ENCODE results near the gene CENPW. TPM values are rescaled to one million over a fixed set of nuclear protein-coding genes. Genes with fewer than 3 reads are reported as not detected.

Gene CENPW
- total RNA-seq, 2 donors from 2014 or later: 1.2 to 2.0 TPM

- H3K27me3 Mint-ChIP-seq: no peaks in the 10 kb centered on the region
- no peaks in the 10 kb centered on the region for H3K9me3 ChIP-seq (ENCODE audit: control insufficient read depth, low read length, poor library complexity, severe bottlenecking)
- DNase-seq (no peak), ATAC-seq (no peak)
- peaks cover 4% of the 10 kb centered on the region for H3K4me1 Mint-ChIP-seq
- H3K27ac Mint-ChIP-seq: no peak overlapping the region
- H3K4me3 Mint-ChIP-seq: peak overlapping the region; percentile 37
- H3K36me3 Mint-ChIP-seq (ENCODE audit: low read depth): no peaks in the 10 kb centered on the region
These were observed 1.2 kb downstream of the CENPW start for GRCh38 chr6:126341126-126341525.

- peaks cover 4% of the 10 kb centered on the region for H3K4me1 Mint-ChIP-seq
- ATAC-seq (no peak), DNase-seq (no peak)
- H3K9me3 ChIP-seq (ENCODE audit: control insufficient read depth, low read length, poor library complexity, severe bottlenecking): no peaks in the 10 kb centered on the region
- H3K27me3 Mint-ChIP-seq: no peaks in the 10 kb centered on the region
- no peak overlapping the region for H3K27ac Mint-ChIP-seq
- H3K36me3 Mint-ChIP-seq (ENCODE audit: low read depth): no peaks in the 10 kb centered on the region
- H3K4me3 Mint-ChIP-seq: no peak overlapping the region
These were observed 4.3 kb downstream of the CENPW start for GRCh38 chr6:126344181-126344580.

GRCh38 chr6:126351960-126352359 lies 12.0 kb downstream of the CENPW start:
- Mint-ChIP-seq H3K4me3 (no peak overlapping the region), H3K27me3 (no peaks in the 10 kb centered on the region), H3K27ac (no peak overlapping the region), H3K36me3 (ENCODE audit: low read depth) (peaks cover 4% of the 10 kb centered on the region), H3K4me1 (peaks cover 4% of the 10 kb centered on the region)
- ATAC-seq (no peak), DNase-seq (no peak)
- H3K9me3 ChIP-seq (ENCODE audit: control insufficient read depth, low read length, poor library complexity, severe bottlenecking): no peaks in the 10 kb centered on the region

GRCh38 chr6:126352514-126352913 lies 12.6 kb downstream of the CENPW start:
- Mint-ChIP-seq H3K36me3 (ENCODE audit: low read depth) (peaks cover 4% of the 10 kb centered on the region), H3K27ac (no peak overlapping the region), H3K27me3 (no peaks in the 10 kb centered on the region), H3K4me1 (peaks cover 4% of the 10 kb centered on the region), H3K4me3 (no peak overlapping the region)
- H3K9me3 ChIP-seq (ENCODE audit: control insufficient read depth, low read length, poor library complexity, severe bottlenecking): no peaks in the 10 kb centered on the region
- DNase-seq (no peak), ATAC-seq (no peak)

GRCh38 chr6:126356526-126356925 lies 16.6 kb downstream of the CENPW start:
- Mint-ChIP-seq H3K27me3 (no peaks in the 10 kb centered on the region), H3K27ac (no peak overlapping the region), H3K4me3 (no peak overlapping the region), H3K4me1 (peaks cover 4% of the 10 kb centered on the region), H3K36me3 (ENCODE audit: low read depth) (peaks cover 4% of the 10 kb centered on the region)
- no peak for DNase-seq
- no peak for ATAC-seq
- peaks cover 3% of the 10 kb centered on the region for H3K9me3 ChIP-seq (ENCODE audit: control insufficient read depth, low read length, poor library complexity, severe bottlenecking)

GRCh38 chr6:126359936-126360537 lies 20.1 kb downstream of the CENPW start:
- Mint-ChIP-seq H3K27ac (no peak overlapping the region), H3K36me3 (ENCODE audit: low read depth) (no peaks in the 10 kb centered on the region), H3K27me3 (no peaks in the 10 kb centered on the region), H3K4me3 (no peak overlapping the region), H3K4me1 (no peaks in the 10 kb centered on the region)
- no peak for DNase-seq
- H3K9me3 ChIP-seq (ENCODE audit: control insufficient read depth, low read length, poor library complexity, severe bottlenecking): peaks cover 3% of the 10 kb centered on the region
- ATAC-seq: no peak

GRCh38 chr6:126361832-126362440 lies 22.0 kb downstream of the CENPW start:
- DNase-seq (no peak), ATAC-seq (no peak)
- Mint-ChIP-seq H3K4me1 (no peaks in the 10 kb centered on the region), H3K27me3 (no peaks in the 10 kb centered on the region), H3K36me3 (ENCODE audit: low read depth) (no peaks in the 10 kb centered on the region), H3K4me3 (no peak overlapping the region), H3K27ac (no peak overlapping the region)
- peaks cover 3% of the 10 kb centered on the region for H3K9me3 ChIP-seq (ENCODE audit: control insufficient read depth, low read length, poor library complexity, severe bottlenecking)

GRCh38 chr6:126367849-126368248 lies 27.9 kb downstream of the CENPW start:
- Mint-ChIP-seq H3K27ac (no peak overlapping the region), H3K4me1 (no peaks in the 10 kb centered on the region), H3K4me3 (no peak overlapping the region), H3K27me3 (no peaks in the 10 kb centered on the region), H3K36me3 (ENCODE audit: low read depth) (no peaks in the 10 kb centered on the region)
- ATAC-seq: no peak
- H3K9me3 ChIP-seq (ENCODE audit: control insufficient read depth, low read length, poor library complexity, severe bottlenecking): no peaks in the 10 kb centered on the region
- DNase-seq: no peak

GRCh38 chr6:126372626-126373025 lies 32.7 kb downstream of the CENPW start:
- no peak for ATAC-seq
- Mint-ChIP-seq H3K27me3 (no peaks in the 10 kb centered on the region), H3K4me3 (no peak overlapping the region), H3K27ac (no peak overlapping the region), H3K4me1 (no peaks in the 10 kb centered on the region), H3K36me3 (ENCODE audit: low read depth) (no peaks in the 10 kb centered on the region)
- no peaks in the 10 kb centered on the region for H3K9me3 ChIP-seq (ENCODE audit: control insufficient read depth, low read length, poor library complexity, severe bottlenecking)
- no peak for DNase-seq

- Mint-ChIP-seq H3K27me3 (no peaks in the 10 kb centered on the region), H3K4me3 (no peak overlapping the region), H3K27ac (no peak overlapping the region), H3K36me3 (ENCODE audit: low read depth) (no peaks in the 10 kb centered on the region), H3K4me1 (no peaks in the 10 kb centered on the region)
- ATAC-seq (no peak), DNase-seq (no peak)
- no peaks in the 10 kb centered on the region for H3K9me3 ChIP-seq (ENCODE audit: control insufficient read depth, low read length, poor library complexity, severe bottlenecking)
These were observed 33.4 kb downstream of the CENPW start for GRCh38 chr6:126373344-126373743.

- no peak overlapping the region for H3K27ac Mint-ChIP-seq
- no peaks in the 10 kb centered on the region for H3K27me3 Mint-ChIP-seq
- H3K9me3 ChIP-seq (ENCODE audit: control insufficient read depth, low read length, poor library complexity, severe bottlenecking): no peaks in the 10 kb centered on the region
- DNase-seq (no peak), ATAC-seq (no peak)
- no peaks in the 10 kb centered on the region for H3K4me1 Mint-ChIP-seq
- H3K4me3 Mint-ChIP-seq: no peak overlapping the region
- H3K36me3 Mint-ChIP-seq (ENCODE audit: low read depth): no peaks in the 10 kb centered on the region
These were observed 34.5 kb downstream of the CENPW start for GRCh38 chr6:126374372-126374771.

- no peak overlapping the region for H3K27ac Mint-ChIP-seq
- H3K9me3 ChIP-seq (ENCODE audit: control insufficient read depth, low read length, poor library complexity, severe bottlenecking): no peaks in the 10 kb centered on the region
- no peaks in the 10 kb centered on the region for H3K36me3 Mint-ChIP-seq (ENCODE audit: low read depth)
- ATAC-seq: no peak
- H3K27me3 Mint-ChIP-seq: no peaks in the 10 kb centered on the region
- DNase-seq: no peak
- H3K4me1 Mint-ChIP-seq: no peaks in the 10 kb centered on the region
- H3K4me3 Mint-ChIP-seq: no peak overlapping the region
These were observed 36.8 kb downstream of the CENPW start for GRCh38 chr6:126376682-126377081.

GRCh38 chr6:126377594-126378153 lies 37.8 kb downstream of the CENPW start:
- DNase-seq: no peak
- ATAC-seq: no peak
- H3K27me3 Mint-ChIP-seq: no peaks in the 10 kb centered on the region
- no peaks in the 10 kb centered on the region for H3K4me1 Mint-ChIP-seq
- no peaks in the 10 kb centered on the region for H3K9me3 ChIP-seq (ENCODE audit: control insufficient read depth, low read length, poor library complexity, severe bottlenecking)
- no peak overlapping the region for H3K27ac Mint-ChIP-seq
- no peak overlapping the region for H3K4me3 Mint-ChIP-seq
- no peaks in the 10 kb centered on the region for H3K36me3 Mint-ChIP-seq (ENCODE audit: low read depth)

- no peak overlapping the region for H3K4me3 Mint-ChIP-seq
- ATAC-seq (no peak), DNase-seq (no peak)
- no peaks in the 10 kb centered on the region for H3K9me3 ChIP-seq (ENCODE audit: control insufficient read depth, low read length, poor library complexity, severe bottlenecking)
- H3K36me3 Mint-ChIP-seq (ENCODE audit: low read depth): no peaks in the 10 kb centered on the region
- H3K4me1 Mint-ChIP-seq: no peaks in the 10 kb centered on the region
- no peaks in the 10 kb centered on the region for H3K27me3 Mint-ChIP-seq
- no peak overlapping the region for H3K27ac Mint-ChIP-seq
These were observed 40.2 kb downstream of the CENPW start for GRCh38 chr6:126380072-126380583.
